NCI-H460 (cell line): ENCODE measurements around the gene CD40LG. TPM values are rescaled to one million over a fixed set of nuclear protein-coding genes. Genes with fewer than 3 reads are reported as not detected.

Experiments
- DNase-seq: peaks from one replicate; pipeline ENCODE4 v3.0.0-alpha.2; 2016; ENCODE audit warnings: low read depth; ENCODE audit errors: extremely low read depth
- polyA plus RNA-seq: library from polyadenylated mRNA; depleted of rRNA; stranded (reverse); fragments of >200 nt; gene quantifications from 2 replicates; pipeline ENCODE4 v1.2.3, GENCODE V29; 2014; cell fraction: nucleus; rRNA removed
- total RNA-seq: library from RNA; depleted of rRNA; stranded (reverse); fragments of >200 nt; shearing (Covaris generic); gene quantifications from 2 replicates; pipeline ENCODE4 v1.2.3, GENCODE V29; 2014; rRNA removed

The CD40LG gene
- not detected in 2 replicates for total RNA-seq
- polyA plus RNA-seq = not detected in 2 replicates

GRCh38 chrX:136647677-136648360 is at the start of gene CD40LG:
Gene CD40LG, plus strand, starts transcription at chrX:136648158. Its CDS starts 91 bp downstream, at chrX:136648249.
- no peak for DNase-seq

- no peak for DNase-seq
These were observed 49.3 kb upstream of the CD40LG start for GRCh38 chrX:136598631-136599030.

GRCh38 chrX:136600059-136600458 is 47.9 kb upstream of the CD40LG start:
- no peak for DNase-seq

- DNase-seq = no peak
These were observed 40.7 kb upstream of the CD40LG start for GRCh38 chrX:136607236-136607635.

GRCh38 chrX:136608295-136608933 is 39.5 kb upstream of the CD40LG start:
- DNase-seq = peak; percentile 12

GRCh38 chrX:136616987-136617685 is 30.8 kb upstream of the CD40LG start:
- DNase-seq = no peak

- no peak for DNase-seq
These were observed 28.0 kb upstream of the CD40LG start for GRCh38 chrX:136619899-136620505.

GRCh38 chrX:136620780-136621179 is 27.2 kb upstream of the CD40LG start:
- no peak for DNase-seq

GRCh38 chrX:136622568-136622967 is 25.4 kb upstream of the CD40LG start:
- no peak for DNase-seq

- no peak for DNase-seq
These were observed 24.6 kb upstream of the CD40LG start for GRCh38 chrX:136623396-136623795.

GRCh38 chrX:136625246-136625645 is 22.7 kb upstream of the CD40LG start:
- DNase-seq = no peak

- DNase-seq = no peak
These were observed 21.7 kb upstream of the CD40LG start for GRCh38 chrX:136626237-136626636.

- no peak for DNase-seq
These were observed 21.1 kb upstream of the CD40LG start for GRCh38 chrX:136626891-136627290.

- DNase-seq = no peak
These were observed 20.5 kb upstream of the CD40LG start for GRCh38 chrX:136627409-136627808.

GRCh38 chrX:136629084-136629750 is 18.7 kb upstream of the CD40LG start:
- no peak for DNase-seq

GRCh38 chrX:136630881-136631280 is 17.1 kb upstream of the CD40LG start:
- no peak for DNase-seq

- no peak for DNase-seq
These were observed 12.7 kb upstream of the CD40LG start for GRCh38 chrX:136635235-136635634.

- no peak for DNase-seq
These were observed 11.8 kb upstream of the CD40LG start for GRCh38 chrX:136636121-136636520.

- no peak for DNase-seq
These were observed 8.3 kb upstream of the CD40LG start for GRCh38 chrX:136639506-136640176.

GRCh38 chrX:136643243-136643642 is 4.7 kb upstream of the CD40LG start:
- DNase-seq = no peak
